Lower leg skin (tissue), 4 donors: ENCODE data around the gene TNFSF9. TPM values are rescaled to one million over a fixed set of nuclear protein-coding genes. Genes with fewer than 3 reads are reported as not detected.

Experiments used
- DNase-seq, 2 donors: peaks; one replicate each; pipeline ENCODE4 v3.0.0-alpha.2; 2019; ENCODE audit warnings: low spot score in 2 of 2
- H3K4me3 ChIP-seq: fragments of 200-600 bp; sonication (generic); 2 replicates; pipeline ENCODE4 v1.5.1; 2017; ENCODE audit warnings: mild to moderate bottlenecking, low read depth; ENCODE audit not compliant: poor library complexity, severe bottlenecking
- POLR2A ChIP-seq, 2 donors: fragments of 450-650 bp; IDR thresholded peaks; one replicate each; pipeline ENCODE4 v1.6.1; 2016 to 2017; ENCODE audit warnings: antibody characterized with exemption in 2 of 2, mild to moderate bottlenecking in 1 of 2, moderate library complexity in 1 of 2
- WGBS, 2 donors: methylation state at CpG; one replicate each; pipeline ENCODE4 v1.1.5; 2018; 5-methylcytosine and 5-hydroxymethylcytosine counted together
- intact Hi-C: fragments of 100-400 bp; cut with DNase I; formaldehyde crosslinking; loops from one replicate; pipeline ENCODE4 v1.15.0; 2023; ENCODE audit warnings: low total_unique reads
- total RNA-seq, 4 donors: library from RNA; depleted of rRNA; stranded (reverse); fragments of >200 nt; gene quantifications; one replicate each; pipeline ENCODE4 v1.1.0, GENCODE V29; 2016
- TF ChIP-seq, protein P1 (sequence below), 3 donors: fragments of 450-650 bp; IDR thresholded peaks; one replicate each; pipeline ENCODE4 v1.5.1; 2016; ENCODE audit warnings: antibody characterized with exemption in 3 of 3, mild to moderate bottlenecking in 3 of 3, moderate library complexity in 2 of 3

Gene TNFSF9
- total RNA-seq, 4 donors from 2014 or later, result 1.2 to 1.7 (median 1.5) TPM

DNA sequence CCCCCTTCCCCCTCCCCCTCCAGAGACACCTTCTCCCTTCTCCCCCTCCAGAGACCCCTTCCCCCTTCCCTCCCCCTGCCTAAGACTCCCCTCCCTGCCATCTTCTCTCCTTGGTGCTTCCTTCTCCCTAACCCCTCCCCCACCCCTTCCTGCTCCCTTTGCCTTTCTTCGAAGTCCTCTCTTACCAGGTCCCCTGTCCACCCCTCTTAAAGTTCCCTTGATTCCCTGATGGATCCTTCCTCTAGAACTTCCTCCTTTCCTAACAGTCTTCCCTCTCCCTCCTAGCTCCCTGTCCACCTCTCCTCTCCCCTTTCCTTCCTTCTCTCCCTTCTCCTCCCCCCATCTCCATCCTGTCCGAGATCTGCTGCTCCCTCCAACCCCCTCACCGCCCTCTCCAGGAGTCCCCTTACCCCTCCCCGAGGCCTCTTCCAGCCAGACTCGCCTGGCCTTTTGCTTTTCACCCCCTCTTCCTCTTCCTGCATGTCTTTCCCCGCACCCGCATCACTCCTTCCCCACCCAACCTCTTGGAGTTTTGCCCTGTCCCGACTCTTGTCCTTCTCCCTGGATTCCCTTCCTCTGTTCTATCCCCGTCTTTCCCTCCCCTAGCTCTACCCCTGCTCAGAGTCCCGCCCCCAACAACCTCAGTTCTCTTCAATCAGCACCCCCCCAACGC lies 3.1 kb downstream of the TNFSF9 start:
- WGBS, 2 donors, result 25 to 39% methylated on average over 11 of the region's 11 CpGs
- TF ChIP-seq, protein P1, sequence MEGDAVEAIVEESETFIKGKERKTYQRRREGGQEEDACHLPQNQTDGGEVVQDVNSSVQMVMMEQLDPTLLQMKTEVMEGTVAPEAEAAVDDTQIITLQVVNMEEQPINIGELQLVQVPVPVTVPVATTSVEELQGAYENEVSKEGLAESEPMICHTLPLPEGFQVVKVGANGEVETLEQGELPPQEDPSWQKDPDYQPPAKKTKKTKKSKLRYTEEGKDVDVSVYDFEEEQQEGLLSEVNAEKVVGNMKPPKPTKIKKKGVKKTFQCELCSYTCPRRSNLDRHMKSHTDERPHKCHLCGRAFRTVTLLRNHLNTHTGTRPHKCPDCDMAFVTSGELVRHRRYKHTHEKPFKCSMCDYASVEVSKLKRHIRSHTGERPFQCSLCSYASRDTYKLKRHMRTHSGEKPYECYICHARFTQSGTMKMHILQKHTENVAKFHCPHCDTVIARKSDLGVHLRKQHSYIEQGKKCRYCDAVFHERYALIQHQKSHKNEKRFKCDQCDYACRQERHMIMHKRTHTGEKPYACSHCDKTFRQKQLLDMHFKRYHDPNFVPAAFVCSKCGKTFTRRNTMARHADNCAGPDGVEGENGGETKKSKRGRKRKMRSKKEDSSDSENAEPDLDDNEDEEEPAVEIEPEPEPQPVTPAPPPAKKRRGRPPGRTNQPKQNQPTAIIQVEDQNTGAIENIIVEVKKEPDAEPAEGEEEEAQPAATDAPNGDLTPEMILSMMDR (IDR thresholded peaks at IDR 0.05), result no peak
- TF ChIP-seq POLR2A (IDR thresholded peaks at IDR 0.05), result no peak
- DNase-seq, result no peak
- intact Hi-C loops, result no loop called here
- H3K4me3 ChIP-seq, result no peak overlapping the region

DNA sequence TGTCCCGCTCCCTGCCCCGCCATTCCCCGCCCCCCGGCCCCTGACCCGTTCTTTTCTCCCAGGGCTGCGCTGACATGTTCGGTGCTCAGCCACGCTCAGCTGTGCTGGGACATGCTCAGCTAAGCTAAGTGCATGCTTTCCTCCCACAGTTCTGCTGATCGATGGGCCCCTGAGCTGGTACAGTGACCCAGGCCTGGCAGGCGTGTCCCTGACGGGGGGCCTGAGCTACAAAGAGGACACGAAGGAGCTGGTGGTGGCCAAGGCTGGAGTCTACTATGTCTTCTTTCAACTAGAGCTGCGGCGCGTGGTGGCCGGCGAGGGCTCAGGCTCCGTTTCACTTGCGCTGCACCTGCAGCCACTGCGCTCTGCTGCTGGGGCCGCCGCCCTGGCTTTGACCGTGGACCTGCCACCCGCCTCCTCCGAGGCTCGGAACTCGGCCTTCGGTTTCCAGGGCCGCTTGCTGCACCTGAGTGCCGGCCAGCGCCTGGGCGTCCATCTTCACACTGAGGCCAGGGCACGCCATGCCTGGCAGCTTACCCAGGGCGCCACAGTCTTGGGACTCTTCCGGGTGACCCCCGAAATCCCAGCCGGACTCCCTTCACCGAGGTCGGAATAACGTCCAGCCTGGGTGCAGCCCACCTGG lies 3.7 kb downstream of the TNFSF9 start:
- no peak overlapping the region for H3K4me3 ChIP-seq
- intact Hi-C loops, result no loop called here
- no peak for TF ChIP-seq POLR2A (IDR thresholded peaks at IDR 0.05)
- TF ChIP-seq, protein P1 (IDR thresholded peaks at IDR 0.05), result no peak
- no peak for DNase-seq
- 67 to 70% methylated on average over 40 of the region's 40 CpGs for WGBS, 2 donors

DNA sequence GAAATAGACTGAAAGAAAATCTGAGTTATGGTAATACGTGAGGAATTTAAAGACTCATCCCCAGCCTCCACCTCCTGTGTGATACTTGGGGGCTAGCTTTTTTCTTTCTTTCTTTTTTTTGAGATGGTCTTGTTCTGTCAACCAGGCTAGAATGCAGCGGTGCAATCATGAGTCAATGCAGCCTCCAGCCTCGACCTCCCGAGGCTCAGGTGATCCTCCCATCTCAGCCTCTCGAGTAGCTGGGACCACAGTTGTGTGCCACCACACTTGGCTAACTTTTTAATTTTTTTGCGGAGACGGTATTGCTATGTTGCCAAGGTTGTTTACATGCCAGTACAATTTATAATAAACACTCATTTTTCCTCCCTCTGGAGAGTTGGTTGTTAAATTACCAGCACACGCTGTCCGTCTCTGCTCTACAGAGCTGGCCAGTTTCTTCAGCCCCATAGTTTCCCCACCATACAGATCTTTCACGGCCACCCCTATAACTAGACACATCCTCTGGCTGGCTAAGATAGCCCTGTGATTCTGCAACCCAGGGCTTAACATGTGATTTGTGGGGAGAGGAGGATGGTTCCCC lies 4.8 kb downstream of the TNFSF9 start:
- TF ChIP-seq POLR2A (IDR thresholded peaks at IDR 0.05), result no peak
- TF ChIP-seq, protein P1 (IDR thresholded peaks at IDR 0.05), result no peak
- H3K4me3 ChIP-seq, result no peak overlapping the region
- WGBS, 2 donors, result 93 to 95% methylated on average over 10 of the region's 10 CpGs
- DNase-seq, result no peak
- intact Hi-C loops, result no loop called here

DNA sequence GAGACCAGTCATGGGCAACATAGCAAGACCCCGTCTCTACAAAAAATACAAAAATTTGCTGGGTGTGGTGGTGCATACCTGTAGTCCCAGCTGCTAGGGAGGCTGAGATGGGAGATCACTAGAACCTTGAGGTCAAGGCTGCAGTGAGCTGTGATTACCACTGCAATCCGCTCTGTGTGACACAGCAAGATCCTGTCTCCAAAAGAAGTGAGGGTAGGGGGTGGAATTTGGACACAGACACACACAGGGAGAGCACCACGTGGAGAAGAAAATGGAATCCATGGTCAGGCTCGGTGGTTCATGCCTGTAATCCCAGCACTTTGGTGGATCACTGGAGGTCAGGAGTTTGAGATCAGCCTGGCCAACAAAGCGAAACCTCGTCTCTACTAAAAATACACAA lies 8.7 kb downstream of the TNFSF9 start:
- 87% methylated on average over 6 of the region's 6 CpGs for WGBS, 2 donors
- no peak for DNase-seq
- intact Hi-C loops, result no loop called here
- TF ChIP-seq, protein P1 (IDR thresholded peaks at IDR 0.05), result no peak
- no peak for TF ChIP-seq POLR2A (IDR thresholded peaks at IDR 0.05)
- H3K4me3 ChIP-seq, result no peak overlapping the region

DNA sequence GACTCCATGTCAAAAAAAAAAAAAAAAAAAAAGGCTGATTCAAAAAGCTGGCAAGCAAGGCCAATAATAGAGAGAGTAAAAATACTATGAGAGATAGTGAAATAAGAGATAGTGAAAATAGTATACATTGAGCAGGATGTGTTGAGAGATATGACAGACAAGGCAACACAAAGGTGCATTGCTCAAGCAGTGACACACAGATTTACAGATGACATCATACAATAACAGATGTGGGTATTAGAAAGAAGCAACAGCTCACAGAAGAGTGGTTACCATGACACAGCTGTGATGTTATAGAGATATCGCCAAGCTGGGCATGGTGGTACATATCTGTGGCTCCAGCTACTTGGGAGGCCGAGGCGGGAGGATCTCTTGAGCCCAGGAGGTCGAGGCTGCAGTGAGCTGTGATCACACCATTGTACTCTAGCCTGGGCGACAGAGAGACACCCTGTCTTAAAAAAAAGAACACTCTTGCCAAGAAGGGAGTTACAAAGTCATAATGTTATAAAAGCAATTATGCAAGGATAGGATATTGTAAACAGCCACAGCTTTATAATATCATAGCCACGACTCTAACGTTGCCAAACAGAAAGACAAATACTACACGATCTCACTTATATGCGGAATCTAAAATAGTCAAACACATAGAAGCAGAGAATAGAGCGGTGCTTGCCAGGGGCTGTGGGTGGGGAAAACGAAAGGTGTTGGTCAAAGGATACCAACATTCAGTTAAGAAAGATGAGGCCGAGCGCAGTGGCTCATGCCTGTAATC lies 10.3 kb downstream of the TNFSF9 start:
- TF ChIP-seq, protein P1 (IDR thresholded peaks at IDR 0.05), result no peak
- no peak for TF ChIP-seq POLR2A (IDR thresholded peaks at IDR 0.05)
- H3K4me3 ChIP-seq, result no peak overlapping the region
- intact Hi-C loops, result no loop called here
- 70 to 77% methylated on average over 13 of the region's 13 CpGs for WGBS, 2 donors
- no peak for DNase-seq
